ENCODE results near the gene RAI14. TPM values are rescaled to one million over a fixed set of nuclear protein-coding genes. Genes with fewer than 3 reads are reported as not detected.
"Not testable (repeated sequence)": the region's sequence is repeated elsewhere in the genome, so short reads cannot be mapped to it uniquely, and the experiment has no call there.

Gene RAI14
- total RNA-seq, 1 donor from 2014 or later: 127 TPM

- Mint-ChIP-seq H3K27me3 (ENCODE audit: unreplicated experiment) (peaks cover 4% of the 10 kb centered on the region), H3K9me3 (ENCODE audit: unreplicated experiment) (no peaks in the 10 kb centered on the region), H3K36me3 (ENCODE audit: low read depth, unreplicated experiment) (peaks cover 20% of the 10 kb centered on the region), H3K27ac (ENCODE audit: unreplicated experiment) (no peak overlapping the region), H3K4me1 (ENCODE audit: unreplicated experiment) (peaks cover 13% of the 10 kb centered on the region), H3K4me3 (ENCODE audit: unreplicated experiment) (no peak overlapping the region)
- no peak for DNase-seq (ENCODE audit: low spot score)
- TF ChIP-seq CTCF (IDR thresholded peaks at IDR 0.05; ENCODE audit: unreplicated experiment): no peak
These were observed 94.1 kb downstream of the RAI14 start for GRCh38 chr5:34750206-34750605.

DNA sequence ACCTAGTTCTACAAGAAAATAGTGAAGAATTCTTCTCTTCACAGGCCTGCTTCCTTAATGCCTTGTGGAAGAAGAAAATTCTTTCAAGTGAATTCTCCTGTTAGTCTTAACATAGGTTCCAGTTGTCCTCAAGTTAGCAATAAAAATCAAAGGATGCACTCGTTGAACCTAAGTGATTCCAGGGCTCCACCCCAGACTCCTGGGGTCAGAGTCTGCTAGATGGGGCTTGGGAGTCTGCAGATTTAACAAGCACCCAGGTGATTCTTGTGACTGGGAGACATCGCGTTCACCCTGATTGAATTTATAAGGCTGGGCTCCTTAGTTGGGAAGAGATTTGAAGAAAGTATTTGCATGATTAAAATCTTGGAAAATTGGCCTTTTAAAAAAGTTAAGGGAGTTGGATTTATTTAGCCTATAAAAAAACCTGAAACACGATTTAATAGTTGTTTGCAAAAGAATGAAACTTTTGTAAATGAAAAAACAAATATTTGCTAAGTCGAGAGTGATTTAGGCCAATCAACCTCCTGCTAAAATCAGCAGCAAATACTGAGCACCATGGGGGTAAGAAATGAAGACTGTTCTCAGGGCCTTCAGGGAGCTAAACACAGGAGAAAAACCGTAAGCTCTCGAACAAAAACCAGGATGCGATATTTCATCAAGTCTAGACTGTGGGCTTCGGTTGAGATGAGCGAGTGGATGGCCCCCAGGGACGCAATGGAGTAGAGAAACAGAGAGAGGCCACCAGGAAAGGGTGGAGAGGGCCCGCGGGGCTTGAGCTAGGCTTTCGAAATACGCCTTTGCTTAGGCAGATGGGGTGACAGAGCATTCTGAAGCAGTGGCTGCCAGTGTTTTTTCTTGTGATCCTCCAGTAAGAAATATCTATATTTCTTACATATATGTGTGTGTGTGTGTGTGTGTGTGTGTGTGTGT, 95.9 kb downstream of the RAI14 start:
- Mint-ChIP-seq H3K4me1 (ENCODE audit: unreplicated experiment) (peaks cover 7% of the 10 kb centered on the region), H3K36me3 (ENCODE audit: low read depth, unreplicated experiment) (peaks cover 15% of the 10 kb centered on the region), H3K27ac (ENCODE audit: unreplicated experiment) (no peak overlapping the region), H3K9me3 (ENCODE audit: unreplicated experiment) (no peaks in the 10 kb centered on the region), H3K27me3 (ENCODE audit: unreplicated experiment) (peaks cover 7% of the 10 kb centered on the region), H3K4me3 (ENCODE audit: unreplicated experiment) (no peak overlapping the region)
- no peak for DNase-seq (ENCODE audit: low spot score)
- no peak for TF ChIP-seq CTCF (IDR thresholded peaks at IDR 0.05; ENCODE audit: unreplicated experiment)

DNA sequence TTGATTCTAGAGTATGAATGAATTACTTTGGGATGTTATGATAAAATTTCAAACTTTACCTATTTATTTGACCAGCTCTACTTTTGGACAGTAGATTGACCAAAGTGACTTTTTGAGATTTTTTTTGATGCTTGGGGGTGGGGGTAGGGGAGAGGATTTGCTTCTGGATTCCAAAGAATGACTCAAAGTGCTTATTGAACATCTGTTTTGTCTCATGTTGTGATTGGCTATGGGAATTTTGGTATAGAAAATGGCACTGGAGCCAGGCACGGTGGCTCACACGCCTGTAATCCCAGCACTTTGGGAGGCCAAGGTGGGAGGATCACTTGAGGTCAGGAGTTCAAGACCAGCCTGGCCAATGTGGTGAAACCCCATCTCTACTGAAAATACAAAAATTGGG, 97.1 kb downstream of the RAI14 start:
- H3K27ac Mint-ChIP-seq (ENCODE audit: unreplicated experiment); DNase-seq (ENCODE audit: low spot score); H3K4me1 Mint-ChIP-seq (ENCODE audit: unreplicated experiment); H3K9me3 Mint-ChIP-seq (ENCODE audit: unreplicated experiment); H3K27me3 Mint-ChIP-seq (ENCODE audit: unreplicated experiment); H3K4me3 Mint-ChIP-seq (ENCODE audit: unreplicated experiment): not testable (repeated sequence)
- H3K36me3 Mint-ChIP-seq (ENCODE audit: low read depth, unreplicated experiment): peaks cover 25% of the 10 kb centered on the region

- H3K36me3 Mint-ChIP-seq (ENCODE audit: low read depth, unreplicated experiment): peaks cover 45% of the 10 kb centered on the region
- no peak overlapping the region for H3K27ac Mint-ChIP-seq (ENCODE audit: unreplicated experiment)
- no peak for DNase-seq (ENCODE audit: low spot score)
- no peaks in the 10 kb centered on the region for H3K4me1 Mint-ChIP-seq (ENCODE audit: unreplicated experiment)
- TF ChIP-seq CTCF (IDR thresholded peaks at IDR 0.05; ENCODE audit: unreplicated experiment): no peak
- H3K4me3 Mint-ChIP-seq (ENCODE audit: unreplicated experiment): no peak overlapping the region
- H3K27me3 Mint-ChIP-seq (ENCODE audit: unreplicated experiment): peaks cover 5% of the 10 kb centered on the region
- no peaks in the 10 kb centered on the region for H3K9me3 Mint-ChIP-seq (ENCODE audit: unreplicated experiment)
These were observed 99.8 kb downstream of the RAI14 start for GRCh38 chr5:34755926-34756325.

DNA sequence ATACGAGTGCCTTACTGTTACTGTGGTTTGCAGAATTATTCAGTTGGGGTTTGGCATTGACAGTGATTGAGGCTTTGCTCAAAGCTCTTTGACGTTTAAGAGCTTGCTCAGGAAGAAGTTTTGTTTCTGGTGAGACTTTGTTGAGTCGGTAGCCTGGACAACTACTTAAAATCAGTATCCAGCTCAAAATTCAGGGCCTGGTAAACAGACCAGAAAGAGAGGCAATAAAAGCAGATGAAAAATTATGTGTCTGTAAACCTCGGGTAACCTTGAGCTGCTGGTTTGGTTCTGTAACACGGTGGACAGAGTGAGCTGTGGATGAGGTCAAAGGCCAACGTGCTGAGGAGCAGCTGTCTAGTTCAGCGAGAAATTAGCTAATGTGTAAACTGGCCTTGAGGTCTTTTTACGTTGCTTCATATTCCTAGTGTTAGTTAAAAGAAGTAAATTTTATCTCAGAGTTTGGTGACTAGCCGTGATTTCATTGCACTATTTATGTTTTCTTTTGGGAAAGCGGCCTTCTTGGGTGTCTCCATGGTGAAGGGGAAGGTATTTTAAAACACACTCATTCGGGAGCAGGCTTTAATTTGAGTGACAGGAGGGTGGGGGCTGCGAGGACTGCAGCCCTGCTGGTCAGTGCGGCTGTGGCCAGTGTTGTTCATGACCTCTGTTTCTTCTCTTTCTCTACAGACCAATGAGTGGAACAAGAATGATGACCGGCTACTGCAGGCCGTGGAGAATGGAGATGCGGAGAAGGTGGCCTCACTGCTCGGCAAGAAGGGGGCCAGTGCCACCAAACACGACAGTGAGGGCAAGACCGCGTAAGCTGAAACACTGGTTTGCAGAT, 100.9 kb downstream of the RAI14 start:
- no peak for TF ChIP-seq CTCF (IDR thresholded peaks at IDR 0.05; ENCODE audit: unreplicated experiment)
- Mint-ChIP-seq H3K4me3 (ENCODE audit: unreplicated experiment) (no peak overlapping the region), H3K27me3 (ENCODE audit: unreplicated experiment) (peaks cover 7% of the 10 kb centered on the region), H3K36me3 (ENCODE audit: low read depth, unreplicated experiment) (peaks cover 52% of the 10 kb centered on the region), H3K4me1 (ENCODE audit: unreplicated experiment) (no peaks in the 10 kb centered on the region), H3K9me3 (ENCODE audit: unreplicated experiment) (no peaks in the 10 kb centered on the region), H3K27ac (ENCODE audit: unreplicated experiment) (no peak overlapping the region)
- DNase-seq (ENCODE audit: low spot score): no peak
